Esophagus muscularis mucosa (tissue), 4 donors: Measurements from ENCODE around the gene RNU11. TPM values are rescaled to one million over a fixed set of nuclear protein-coding genes. Genes with fewer than 3 reads are reported as not detected.
A peak's percentile ranks its signal among the peaks of the same experiment; 100 is the strongest.
"Not testable (repeated sequence)": the region's sequence is repeated elsewhere in the genome, so short reads cannot be mapped to it uniquely, and the experiment has no call there.

Experiments used
- DNase-seq: peaks from one replicate; pipeline ENCODE4 v3.0.0-alpha.2; 2017; ENCODE audit errors: extremely low spot score
- H3K27ac ChIP-seq, 4 donors: fragments of 200-600 bp; sonication (generic); replicated peaks in 1 of 4; 1 replicate in 3 of 4; 2 replicates in 1 of 4; pipeline ENCODE4 v1.5.1; 2016 to 2019; ENCODE audit warnings: mild to moderate bottlenecking in 1 of 4
- H3K27me3 ChIP-seq, 4 donors: fragments of 200-600 bp; sonication (generic); one replicate each; pipeline versions ENCODE4 v1.5.1 to v1.6.0; 2016 to 2019
- H3K36me3 ChIP-seq, 4 donors: fragments of 200-600 bp; sonication (generic); one replicate each; pipeline ENCODE4 v1.5.1; 2016 to 2019
- H3K4me1 ChIP-seq, 4 donors: fragments of 200-600 bp; sonication (generic); one replicate each; pipeline ENCODE4 v1.5.1; 2016 to 2019
- H3K4me3 ChIP-seq, 4 donors: fragments of 200-600 bp; sonication (generic); 1 replicate in 2 of 4; 2 replicates in 2 of 4; pipeline ENCODE4 v1.5.1; 2016 to 2019; ENCODE audit warnings: mild to moderate bottlenecking in 4 of 4, moderate library complexity in 1 of 4
- H3K9me3 ChIP-seq, 4 donors: fragments of 200-600 bp; sonication (generic); 1 replicate in 3 of 4; 2 replicates in 1 of 4; pipeline ENCODE4 v1.5.1; 2016 to 2019
- EP300 ChIP-seq: sonication (generic); formaldehyde crosslinking; IDR thresholded peaks from one replicate; pipeline ENCODE4 v1.6.1; 2017; ENCODE audit warnings: antibody characterized with exemption
- POLR2A ChIP-seq: fragments of 450-650 bp; IDR thresholded peaks from one replicate; pipeline ENCODE4 v1.6.1; 2017; ENCODE audit warnings: antibody characterized with exemption, moderate library complexity, mild to moderate bottlenecking, low read depth
- POLR2AphosphoS5 ChIP-seq, 2 donors: sonication (generic); formaldehyde crosslinking; IDR thresholded peaks; one replicate each; pipeline ENCODE4 v1.6.1; 2017; ENCODE audit warnings: antibody characterized with exemption in 2 of 2
- WGBS: methylation state at CpG from one replicate; pipeline ENCODE4 v1.1.5; 2018; 5-methylcytosine and 5-hydroxymethylcytosine counted together
- intact Hi-C: fragments of 100-400 bp; cut with DNase I; formaldehyde crosslinking; loops from one replicate; pipeline ENCODE4 v1.15.1; 2023
- total RNA-seq, 4 donors: library from RNA; depleted of rRNA; stranded (reverse); fragments of >200 nt; gene quantifications; one replicate each; pipeline versions ENCODE4 v1.1.0 to v1.2.1, GENCODE V29; 2016
- TF ChIP-seq, protein P1 (sequence below), 3 experiments: fragments of 200-600 bp in 2 of 3; fragments of 450-650 bp in 1 of 3; sonication (generic) in 2 of 3; IDR thresholded peaks; one replicate each; pipeline ENCODE4 v1.5.1; 2017 to 2019; ENCODE audit warnings: antibody characterized with exemption in 3 of 3, mild to moderate bottlenecking in 2 of 3, moderate library complexity in 1 of 3

Gene RNU11
- total RNA-seq, 4 donors from 2014 or later, result not detected

- no peak for TF ChIP-seq EP300
- TF ChIP-seq POLR2AphosphoS5 (IDR thresholded peaks at IDR 0.05), result no peak
- TF ChIP-seq POLR2A, result no peak
- TF ChIP-seq, protein P1, sequence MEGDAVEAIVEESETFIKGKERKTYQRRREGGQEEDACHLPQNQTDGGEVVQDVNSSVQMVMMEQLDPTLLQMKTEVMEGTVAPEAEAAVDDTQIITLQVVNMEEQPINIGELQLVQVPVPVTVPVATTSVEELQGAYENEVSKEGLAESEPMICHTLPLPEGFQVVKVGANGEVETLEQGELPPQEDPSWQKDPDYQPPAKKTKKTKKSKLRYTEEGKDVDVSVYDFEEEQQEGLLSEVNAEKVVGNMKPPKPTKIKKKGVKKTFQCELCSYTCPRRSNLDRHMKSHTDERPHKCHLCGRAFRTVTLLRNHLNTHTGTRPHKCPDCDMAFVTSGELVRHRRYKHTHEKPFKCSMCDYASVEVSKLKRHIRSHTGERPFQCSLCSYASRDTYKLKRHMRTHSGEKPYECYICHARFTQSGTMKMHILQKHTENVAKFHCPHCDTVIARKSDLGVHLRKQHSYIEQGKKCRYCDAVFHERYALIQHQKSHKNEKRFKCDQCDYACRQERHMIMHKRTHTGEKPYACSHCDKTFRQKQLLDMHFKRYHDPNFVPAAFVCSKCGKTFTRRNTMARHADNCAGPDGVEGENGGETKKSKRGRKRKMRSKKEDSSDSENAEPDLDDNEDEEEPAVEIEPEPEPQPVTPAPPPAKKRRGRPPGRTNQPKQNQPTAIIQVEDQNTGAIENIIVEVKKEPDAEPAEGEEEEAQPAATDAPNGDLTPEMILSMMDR (IDR thresholded peaks at IDR 0.05), result no peak
- Histone ChIP-seq H3K4me1 (peaks cover 34 to 47% (median 40%) of the 10 kb centered on the region in 4 donors), H3K4me3 (no peak overlapping the region), H3K27ac (no peak overlapping the region), H3K36me3 (no peaks in the 10 kb centered on the region), H3K27me3 (no peaks in the 10 kb centered on the region), H3K9me3 (no peaks in the 10 kb centered on the region)
- no peak for DNase-seq
- intact Hi-C loops, result loop anchor here (10.0 kb wide), 2 partner anchors 239 to 539 kb away; partner anchors contain the start of gene SRSF4
- 95% methylated on average over 1 of the region's 1 CpG for whole genome bisulfite sequencing
These were observed 2.4 kb upstream of the RNU11 start for GRCh38 chr1:28646040-28646439.

DNA sequence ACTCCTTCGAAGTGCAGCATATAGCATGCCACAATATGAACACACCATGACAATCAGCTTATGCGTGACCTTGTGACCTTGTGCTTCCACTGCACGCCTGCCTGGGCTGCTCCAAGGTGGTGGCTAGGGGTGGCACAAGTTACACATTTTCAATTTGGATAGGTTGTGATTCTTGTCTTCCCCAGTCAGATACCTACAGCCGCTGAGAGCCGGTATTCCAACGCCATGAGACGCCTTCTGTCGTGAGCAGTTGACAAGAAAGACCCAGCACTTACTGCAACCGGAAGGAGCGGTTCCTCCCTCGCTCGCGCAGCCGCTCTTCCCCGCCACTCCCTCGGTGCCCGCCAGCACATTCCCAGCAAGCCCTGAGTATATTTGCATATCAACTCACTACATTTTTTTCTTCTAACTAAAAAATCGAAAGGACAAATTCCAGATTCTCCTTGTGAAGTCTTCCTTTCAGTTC is 359 bp upstream of the RNU11 start:
- intact Hi-C loops, result loop anchor here (10.0 kb wide), 2 partner anchors 237 to 537 kb away; partner anchors contain the start of gene SRSF4
- Histone ChIP-seq H3K36me3 (no peaks in the 10 kb centered on the region), H3K9me3 (no peaks in the 10 kb centered on the region), H3K4me1 (peaks cover 25 to 35% (median 29%) of the 10 kb centered on the region in 4 donors), H3K27ac (peak overlapping the region; percentile 80 to 92 (median 88)), H3K27me3 (no peaks in the 10 kb centered on the region), H3K4me3 (peak overlapping the region; percentile 46 to 58 (median 52))
- TF ChIP-seq POLR2AphosphoS5 (IDR thresholded peaks at IDR 0.05) (peak in 1 of 2 donors; percentile 89), EP300 (no peak)
- TF ChIP-seq, protein P1 (IDR thresholded peaks at IDR 0.05), result no peak
- 1% methylated on average over 18 of the region's 18 CpGs for WGBS
- peak; percentile 97 for DNase-seq

DNA sequence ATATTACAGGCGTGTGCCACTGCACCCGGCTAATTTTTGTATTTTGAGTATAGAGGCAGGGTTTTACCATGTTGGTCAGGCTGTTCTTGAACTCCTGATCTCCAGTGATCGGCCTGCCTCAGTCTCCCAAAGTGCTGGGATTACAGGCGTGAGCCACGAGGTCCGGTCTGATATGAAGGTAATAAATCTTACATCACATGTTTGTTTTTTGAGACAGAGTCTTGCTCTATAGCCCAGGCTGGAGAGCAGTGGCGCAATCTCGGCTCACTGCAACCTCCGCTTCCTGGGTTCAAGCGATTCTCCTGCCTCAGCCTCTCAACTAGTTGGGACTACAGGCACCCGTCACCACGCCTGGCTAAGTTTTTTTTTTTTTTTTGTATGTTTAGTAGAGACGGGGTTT is 4.7 kb downstream of the RNU11 start:
- DNase-seq, H3K4me3 ChIP-seq, H3K36me3 ChIP-seq, H3K27me3 ChIP-seq, intact Hi-C loops, H3K27ac ChIP-seq, H3K9me3 ChIP-seq: not testable (repeated sequence)
- WGBS, result 89% methylated on average over 13 of the region's 13 CpGs
- H3K4me1 ChIP-seq, result peaks cover 6 to 10% (median 8%) of the 10 kb centered on the region in 4 donors

DNA sequence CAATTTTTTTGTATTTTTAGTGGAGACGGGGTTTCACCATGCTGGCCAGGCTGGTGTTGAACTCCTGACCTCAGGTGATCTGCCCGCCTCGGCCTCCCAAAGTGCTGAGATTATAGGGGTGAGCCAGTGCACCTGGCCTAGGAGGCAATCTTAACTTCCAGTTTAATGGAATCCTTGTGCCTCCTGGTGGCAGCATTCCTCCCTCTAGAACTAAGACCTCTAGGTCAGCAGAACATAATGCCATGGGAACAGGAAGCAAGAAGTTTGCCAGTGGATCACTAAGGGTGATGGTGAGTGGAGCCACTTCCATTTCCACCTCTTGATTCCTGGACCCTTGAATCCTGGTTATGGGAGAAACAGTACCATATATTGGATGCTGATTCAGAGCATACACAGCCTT is 5.5 kb downstream of the RNU11 start:
- H3K4me1 ChIP-seq, DNase-seq, H3K36me3 ChIP-seq, H3K27ac ChIP-seq, H3K4me3 ChIP-seq, intact Hi-C loops, H3K27me3 ChIP-seq, H3K9me3 ChIP-seq: not testable (repeated sequence)
- 67% methylated on average over 3 of the region's 3 CpGs for WGBS

DNA sequence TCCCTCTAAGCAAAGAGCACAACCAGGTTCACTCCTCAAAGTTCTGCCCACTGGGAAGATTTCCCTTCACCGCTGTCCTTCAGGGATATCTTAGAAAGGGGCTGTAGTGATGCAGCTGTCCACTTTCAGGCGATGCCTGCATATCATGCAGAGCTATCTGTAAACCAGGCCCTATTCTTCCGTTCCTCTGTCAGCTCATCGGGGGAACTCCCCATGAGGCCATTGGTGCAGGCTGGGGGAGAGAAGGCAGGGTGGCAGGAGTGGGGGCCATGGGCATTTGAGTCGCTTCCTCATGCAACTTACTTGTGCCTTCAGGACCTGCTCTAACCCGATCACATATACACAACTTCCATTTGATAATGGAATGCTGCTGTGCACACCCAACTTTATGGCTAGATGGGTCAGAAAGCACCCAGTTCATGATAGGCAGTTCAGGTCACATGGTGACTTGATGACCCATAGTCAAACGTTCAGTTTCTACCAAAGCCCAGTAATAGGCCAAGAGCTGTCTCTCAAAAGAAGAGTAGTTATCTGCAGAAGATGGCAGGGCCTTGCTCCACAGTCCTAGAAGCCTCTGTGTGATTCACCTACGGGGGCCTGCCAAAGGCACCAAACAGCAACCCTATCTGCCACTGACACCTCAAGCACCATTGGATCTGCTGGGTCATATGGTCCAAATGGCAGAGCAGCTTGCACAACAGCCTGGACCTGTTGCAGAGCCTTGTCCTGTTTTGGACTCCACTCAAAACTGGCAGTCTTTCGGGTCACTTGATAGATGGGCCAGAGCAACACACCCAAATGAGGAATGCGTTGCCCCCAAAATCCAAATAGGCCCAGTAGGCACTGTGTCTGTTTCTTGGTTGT is 7.3 kb downstream of the RNU11 start:
- DNase-seq, H3K4me3 ChIP-seq, H3K27ac ChIP-seq, H3K9me3 ChIP-seq, intact Hi-C loops, H3K27me3 ChIP-seq, H3K4me1 ChIP-seq, H3K36me3 ChIP-seq: not testable (repeated sequence)
- WGBS, result 88% methylated on average over 10 of the region's 10 CpGs

- H3K36me3 ChIP-seq, result no peaks in the 10 kb centered on the region
- H3K4me3 ChIP-seq, result no peak overlapping the region
- no peaks in the 10 kb centered on the region for H3K27me3 ChIP-seq
- H3K4me1 ChIP-seq, result no peaks in the 10 kb centered on the region
- no peak overlapping the region for H3K27ac ChIP-seq
- no peaks in the 10 kb centered on the region for H3K9me3 ChIP-seq
- WGBS, result 94% methylated on average over 6 of the region's 6 CpGs
- intact Hi-C loops, result no loop called here
- no peak for TF ChIP-seq EP300
- TF ChIP-seq POLR2A, result no peak
- no peak for TF ChIP-seq POLR2AphosphoS5 (IDR thresholded peaks at IDR 0.05)
- TF ChIP-seq, protein P1 (IDR thresholded peaks at IDR 0.05), result no peak
- no peak for DNase-seq
These were observed 7.9 kb downstream of the RNU11 start for GRCh38 chr1:28656335-28656734.
